Epithelial cell of esophagus (primary cell): ENCODE measurements around the gene IL19.

ENCODE experiments used
- DNase-seq: peaks from one replicate; pipeline ENCODE4 v3.0.0; 2010; ENCODE audit warnings: low read depth
- H3K4me3 ChIP-seq: 2 replicates; pipeline ENCODE4 v1.5.1; 2011; ENCODE audit warnings: mild to moderate bottlenecking, low read length, control low read depth
- CTCF ChIP-seq: IDR thresholded peaks from 2 replicates; pipeline ENCODE4 v1.5.1; 2011; ENCODE audit warnings: low read depth, mild to moderate bottlenecking, low read length, control low read depth, inconsistent platforms; ENCODE audit not compliant: insufficient read depth; ENCODE audit errors: missing control alignments

Gene IL19

GRCh38 chr1:206735553-206736031, 35.0 kb upstream of the IL19 start:
- TF ChIP-seq CTCF, result no peak
- DNase-seq, result no peak
- H3K4me3 ChIP-seq, result no peak overlapping the region

DNA sequence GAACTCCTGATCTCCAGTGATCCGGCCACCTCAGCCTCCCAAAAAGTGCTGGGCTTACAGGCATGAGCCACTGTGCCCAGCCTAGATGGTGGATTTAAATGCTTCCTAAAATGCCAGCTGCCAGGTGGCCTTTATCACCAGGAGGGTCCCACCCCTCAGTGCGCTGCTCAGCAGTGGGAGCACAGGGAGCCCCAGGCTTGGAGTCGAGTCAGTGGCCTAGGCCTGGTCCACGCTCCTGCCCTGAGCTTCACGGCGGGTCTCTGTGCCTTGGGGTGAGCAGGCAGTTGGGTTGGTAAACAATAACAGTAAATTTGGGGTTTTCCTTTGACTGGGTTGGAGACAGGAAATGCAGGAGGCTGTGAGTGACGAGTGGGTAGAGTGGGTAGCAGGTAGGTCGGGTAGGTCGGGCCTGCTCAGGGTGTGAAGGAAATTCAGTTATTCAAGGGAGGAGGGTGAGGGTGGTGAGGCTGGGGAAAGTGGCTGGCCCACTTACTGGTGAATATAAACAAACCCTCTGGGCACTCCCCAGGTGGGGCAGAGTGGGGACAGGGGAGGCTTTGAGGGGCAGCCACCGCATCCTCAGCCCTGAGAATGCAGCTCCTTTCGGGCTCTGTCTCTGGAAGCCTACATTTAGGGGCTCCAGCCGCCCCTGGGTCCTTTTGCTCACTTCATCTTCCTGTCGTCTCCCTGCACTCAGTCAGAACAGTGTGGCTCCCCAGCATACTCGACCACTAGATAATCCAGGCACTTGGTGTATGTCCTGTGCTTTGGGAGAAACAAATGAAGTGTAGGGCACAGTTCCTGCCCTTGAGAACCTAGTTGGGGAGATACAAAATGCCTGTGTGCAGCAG, 33.5 kb upstream of the IL19 start:
- H3K4me3 ChIP-seq, result no peak overlapping the region
- no peak for DNase-seq
- no peak for TF ChIP-seq CTCF

GRCh38 chr1:206737729-206738201, 32.8 kb upstream of the IL19 start:
- no peak overlapping the region for H3K4me3 ChIP-seq
- no peak for TF ChIP-seq CTCF
- no peak for DNase-seq

DNA sequence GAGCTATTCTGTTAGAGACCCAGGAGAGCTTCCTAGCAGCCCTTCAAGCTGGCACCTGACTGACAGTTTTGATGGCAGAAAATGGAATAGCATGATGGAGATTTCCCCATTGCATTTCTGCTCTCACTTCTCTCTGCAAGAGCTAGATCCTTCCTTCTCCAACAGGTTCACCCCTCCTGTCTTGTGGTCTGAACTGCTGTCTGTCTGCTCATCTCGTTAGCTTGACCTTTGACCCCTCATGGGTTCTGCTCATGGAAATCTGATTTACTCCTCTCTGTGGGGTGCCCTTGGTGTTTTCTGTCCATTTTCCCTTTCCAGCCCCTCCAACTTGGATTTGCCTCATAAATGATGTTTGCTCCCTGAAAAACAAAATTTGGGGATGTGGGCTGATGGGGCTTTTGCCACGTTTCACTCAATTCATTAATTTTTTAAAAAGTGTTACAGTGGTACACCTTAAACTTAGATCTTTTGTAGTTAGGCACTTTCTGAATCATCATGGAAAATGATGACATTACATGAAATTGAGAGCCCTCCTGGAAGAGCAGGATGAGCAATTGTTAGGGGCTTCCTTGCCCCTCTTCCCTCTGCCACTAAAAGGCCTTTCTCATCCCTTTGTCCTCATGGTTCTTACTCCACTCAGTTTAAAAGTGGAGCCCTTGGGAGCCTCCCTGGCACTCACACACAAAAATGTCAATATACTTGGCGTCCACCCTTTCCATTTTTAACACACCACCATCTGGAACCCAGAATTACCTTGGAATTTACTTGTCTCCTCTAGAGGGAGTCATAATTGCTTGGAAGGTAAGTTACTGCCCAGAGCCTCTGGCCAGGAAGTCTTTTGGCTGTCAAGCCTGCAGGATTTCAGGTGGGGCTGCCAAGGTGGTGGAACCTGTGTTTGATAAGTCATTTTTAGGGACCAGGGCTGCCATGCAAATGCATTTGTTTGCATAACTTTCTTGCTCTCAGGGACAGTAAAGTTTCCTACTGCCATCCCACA, 31.9 kb upstream of the IL19 start:
- peak; percentile 45 for TF ChIP-seq CTCF
- DNase-seq, result peak; percentile 61

DNA sequence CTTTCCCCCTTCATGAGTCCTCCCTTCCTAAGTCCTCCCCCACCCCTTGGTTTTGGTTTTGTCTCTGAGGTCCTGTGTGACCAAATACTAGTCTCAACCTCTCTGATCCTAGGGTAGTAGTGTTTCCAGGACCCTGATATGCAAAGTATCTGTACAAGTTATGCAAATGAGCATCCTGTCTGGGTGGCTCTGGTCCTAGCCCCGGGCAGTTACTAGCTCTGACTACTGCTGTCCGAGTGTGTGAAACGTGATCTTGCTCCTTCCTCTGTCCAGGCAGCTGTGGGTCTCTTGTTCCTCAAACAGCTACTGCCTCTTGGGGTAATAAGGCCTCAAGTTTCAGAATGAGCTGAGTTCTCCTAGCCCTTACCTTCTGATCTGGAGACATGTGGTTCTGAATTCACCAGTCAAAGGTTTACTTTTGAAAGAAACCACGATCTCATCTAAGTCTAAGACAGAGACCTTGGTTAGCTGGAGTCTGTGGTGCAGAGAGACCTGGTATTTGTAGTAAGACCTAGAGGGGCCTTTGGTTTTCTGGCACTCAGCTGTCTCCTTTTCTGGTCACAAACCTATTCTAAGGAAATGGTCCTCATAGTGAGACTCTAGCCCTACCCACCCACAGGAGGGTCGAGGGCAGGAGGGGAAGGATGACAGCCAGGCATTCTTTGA, 31.0 kb upstream of the IL19 start:
- TF ChIP-seq CTCF, result no peak
- DNase-seq, result no peak
- H3K4me3 ChIP-seq, result no peak overlapping the region

More for the DNA sequence above, 31.9 kb upstream of the IL19 start:
- H3K4me3 ChIP-seq, result no peak overlapping the region

GRCh38 chr1:206741142-206741701, 29.4 kb upstream of the IL19 start:
- no peak for DNase-seq
- no peak for TF ChIP-seq CTCF
- no peak overlapping the region for H3K4me3 ChIP-seq
